ENCODE measurements around the gene TAGLN2.

The TAGLN2 gene

GRCh38 chr1:159949123-159949522 lies 23.8 kb upstream of the TAGLN2 start:
- Histone ChIP-seq H3K9me3 (ENCODE audit: severe bottlenecking) (no peaks in the 10 kb centered on the region), H3K27me3 (ENCODE audit: insufficient read depth, low read depth, severe bottlenecking) (no peaks in the 10 kb centered on the region), H3K36me3 (no peaks in the 10 kb centered on the region), H3K27ac (no peak overlapping the region), H3K4me3 (ENCODE audit: low read depth, low read length) (no peak overlapping the region)
- no peak for DNase-seq
- TF ChIP-seq CTCF (IDR thresholded peaks at IDR 0.05; ENCODE audit: low read depth, low read length): no peak

- no peak overlapping the region for H3K27ac ChIP-seq
- H3K4me3 ChIP-seq (ENCODE audit: low read depth, low read length): no peak overlapping the region
- no peak for TF ChIP-seq CTCF (IDR thresholded peaks at IDR 0.05; ENCODE audit: low read depth, low read length)
- H3K27me3 ChIP-seq (ENCODE audit: insufficient read depth, low read depth, severe bottlenecking): no peaks in the 10 kb centered on the region
- no peak for DNase-seq
- H3K9me3 ChIP-seq (ENCODE audit: severe bottlenecking): no peaks in the 10 kb centered on the region
- peaks cover 4% of the 10 kb centered on the region for H3K36me3 ChIP-seq
Observed at GRCh38 chr1:159947942-159948341, 22.6 kb upstream of the TAGLN2 start.

GRCh38 chr1:159946242-159947187 lies 21.2 kb upstream of the TAGLN2 start:
- no peaks in the 10 kb centered on the region for H3K9me3 ChIP-seq (ENCODE audit: severe bottlenecking)
- no peaks in the 10 kb centered on the region for H3K27me3 ChIP-seq (ENCODE audit: insufficient read depth, low read depth, severe bottlenecking)
- H3K4me3 ChIP-seq (ENCODE audit: low read depth, low read length): peak overlapping the region; percentile 81
- peak overlapping the region; percentile 97 for H3K27ac ChIP-seq
- peaks cover 15% of the 10 kb centered on the region for H3K36me3 ChIP-seq
- DNase-seq: no peak
- no peak for TF ChIP-seq CTCF (IDR thresholded peaks at IDR 0.05; ENCODE audit: low read depth, low read length)

GRCh38 chr1:159945483-159946241 lies 20.4 kb upstream of the TAGLN2 start, which contains the start of gene IGSF9:
TSS of gene IGSF9 (minus strand) at chr1:159945613. CDS start at chr1:159943454, 2,159 bp downstream.
- Histone ChIP-seq H3K27me3 (ENCODE audit: insufficient read depth, low read depth, severe bottlenecking) (no peaks in the 10 kb centered on the region), H3K36me3 (peaks cover 24% of the 10 kb centered on the region), H3K27ac (peak within 1 kb of the TSS; percentile 97), H3K4me3 (ENCODE audit: low read depth, low read length) (peak within 1 kb of the TSS; percentile 81), H3K9me3 (ENCODE audit: severe bottlenecking) (no peaks in the 10 kb centered on the region)
- TF ChIP-seq CTCF (IDR thresholded peaks at IDR 0.05; ENCODE audit: low read depth, low read length): peak; percentile 96
- peak; percentile 100 for DNase-seq

GRCh38 chr1:159944623-159945455 lies 19.5 kb upstream of the TAGLN2 start:
- Histone ChIP-seq H3K36me3 (peaks cover 32% of the 10 kb centered on the region), H3K27ac (peak overlapping the region; percentile 97), H3K9me3 (ENCODE audit: severe bottlenecking) (no peaks in the 10 kb centered on the region), H3K27me3 (ENCODE audit: insufficient read depth, low read depth, severe bottlenecking) (no peaks in the 10 kb centered on the region), H3K4me3 (ENCODE audit: low read depth, low read length) (peak overlapping the region; percentile 81)
- no peak for TF ChIP-seq CTCF (IDR thresholded peaks at IDR 0.05; ENCODE audit: low read depth, low read length)
- peak; percentile 56 for DNase-seq

Measured in WERI-Rb-1 (cell line).